Breast epithelium (tissue), 3 donors: ENCODE results near the gene TTC39A.

ENCODE experiments used
- POLR2A ChIP-seq: fragments of 450-650 bp; IDR thresholded peaks from one replicate; pipeline ENCODE4 v1.6.1; 2016; ENCODE audit warnings: antibody characterized with exemption, mild to moderate bottlenecking, moderate library complexity
- POLR2AphosphoS5 ChIP-seq, 3 donors: sonication (generic); formaldehyde crosslinking; IDR thresholded peaks; one replicate each; pipeline ENCODE4 v1.6.1; 2017; ENCODE audit warnings: antibody characterized with exemption in 3 of 3
- TF ChIP-seq, protein P1 (sequence below), 3 donors: fragments of 450-650 bp; IDR thresholded peaks; one replicate each; pipeline ENCODE4 v1.5.1; 2016 to 2017; ENCODE audit warnings: antibody characterized with exemption in 3 of 3, mild to moderate bottlenecking in 3 of 3, moderate library complexity in 3 of 3

DNA sequence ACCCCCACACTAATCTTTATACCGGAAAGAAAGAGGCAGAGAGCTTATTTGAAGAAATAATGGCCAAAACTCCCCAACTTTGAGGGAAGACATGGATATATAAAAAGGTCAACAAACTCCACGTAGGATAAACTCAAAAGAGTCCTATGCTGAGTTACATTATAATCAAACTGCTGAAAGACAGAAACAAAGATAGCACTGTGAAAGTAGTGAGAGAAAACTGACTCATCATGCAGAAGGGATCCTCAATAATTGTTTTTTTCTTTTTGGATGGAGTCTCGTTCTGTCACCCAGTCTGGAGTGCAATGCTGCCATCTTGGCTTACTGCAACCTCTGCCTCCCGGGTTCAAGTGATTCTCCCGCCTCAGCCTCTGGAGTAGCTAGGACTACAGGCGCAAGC is 48.5 kb upstream of the TTC39A start:
- TF ChIP-seq, protein P1, sequence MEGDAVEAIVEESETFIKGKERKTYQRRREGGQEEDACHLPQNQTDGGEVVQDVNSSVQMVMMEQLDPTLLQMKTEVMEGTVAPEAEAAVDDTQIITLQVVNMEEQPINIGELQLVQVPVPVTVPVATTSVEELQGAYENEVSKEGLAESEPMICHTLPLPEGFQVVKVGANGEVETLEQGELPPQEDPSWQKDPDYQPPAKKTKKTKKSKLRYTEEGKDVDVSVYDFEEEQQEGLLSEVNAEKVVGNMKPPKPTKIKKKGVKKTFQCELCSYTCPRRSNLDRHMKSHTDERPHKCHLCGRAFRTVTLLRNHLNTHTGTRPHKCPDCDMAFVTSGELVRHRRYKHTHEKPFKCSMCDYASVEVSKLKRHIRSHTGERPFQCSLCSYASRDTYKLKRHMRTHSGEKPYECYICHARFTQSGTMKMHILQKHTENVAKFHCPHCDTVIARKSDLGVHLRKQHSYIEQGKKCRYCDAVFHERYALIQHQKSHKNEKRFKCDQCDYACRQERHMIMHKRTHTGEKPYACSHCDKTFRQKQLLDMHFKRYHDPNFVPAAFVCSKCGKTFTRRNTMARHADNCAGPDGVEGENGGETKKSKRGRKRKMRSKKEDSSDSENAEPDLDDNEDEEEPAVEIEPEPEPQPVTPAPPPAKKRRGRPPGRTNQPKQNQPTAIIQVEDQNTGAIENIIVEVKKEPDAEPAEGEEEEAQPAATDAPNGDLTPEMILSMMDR (IDR thresholded peaks at IDR 0.05) = no peak
- no peak for TF ChIP-seq POLR2A
- no peak for TF ChIP-seq POLR2AphosphoS5 (IDR thresholded peaks at IDR 0.05)
